ENCODE measurements around the gene DIP2B.

The DIP2B gene

GRCh38 chr12:50647031-50647430 lies 142.2 kb downstream of the DIP2B start:
- no peak for DNase-seq (ENCODE audit: extremely low read depth, low read depth)
- TF ChIP-seq, protein P1, sequence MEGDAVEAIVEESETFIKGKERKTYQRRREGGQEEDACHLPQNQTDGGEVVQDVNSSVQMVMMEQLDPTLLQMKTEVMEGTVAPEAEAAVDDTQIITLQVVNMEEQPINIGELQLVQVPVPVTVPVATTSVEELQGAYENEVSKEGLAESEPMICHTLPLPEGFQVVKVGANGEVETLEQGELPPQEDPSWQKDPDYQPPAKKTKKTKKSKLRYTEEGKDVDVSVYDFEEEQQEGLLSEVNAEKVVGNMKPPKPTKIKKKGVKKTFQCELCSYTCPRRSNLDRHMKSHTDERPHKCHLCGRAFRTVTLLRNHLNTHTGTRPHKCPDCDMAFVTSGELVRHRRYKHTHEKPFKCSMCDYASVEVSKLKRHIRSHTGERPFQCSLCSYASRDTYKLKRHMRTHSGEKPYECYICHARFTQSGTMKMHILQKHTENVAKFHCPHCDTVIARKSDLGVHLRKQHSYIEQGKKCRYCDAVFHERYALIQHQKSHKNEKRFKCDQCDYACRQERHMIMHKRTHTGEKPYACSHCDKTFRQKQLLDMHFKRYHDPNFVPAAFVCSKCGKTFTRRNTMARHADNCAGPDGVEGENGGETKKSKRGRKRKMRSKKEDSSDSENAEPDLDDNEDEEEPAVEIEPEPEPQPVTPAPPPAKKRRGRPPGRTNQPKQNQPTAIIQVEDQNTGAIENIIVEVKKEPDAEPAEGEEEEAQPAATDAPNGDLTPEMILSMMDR (IDR thresholded peaks at IDR 0.05; ENCODE audit: low read depth, low read length), result no peak

DNA sequence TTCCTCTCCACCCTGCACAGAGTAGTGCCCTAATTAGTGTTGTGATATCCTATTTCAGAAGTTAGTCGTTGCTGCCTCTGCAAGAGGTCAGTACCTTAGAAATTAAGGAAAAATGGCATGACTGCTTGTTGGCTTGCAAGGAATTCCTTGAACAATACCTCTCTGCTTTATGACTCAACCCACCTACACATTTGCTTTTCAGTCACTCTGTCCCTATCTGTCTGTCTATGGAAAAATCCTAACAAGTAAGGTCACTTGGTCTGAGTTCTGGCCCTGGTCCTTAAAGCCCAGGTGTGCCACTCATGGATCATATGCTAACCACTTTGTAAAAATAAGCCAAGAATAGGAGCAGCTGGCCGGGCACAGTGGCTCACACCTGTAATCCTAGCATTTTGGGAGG lies 142.7 kb downstream of the DIP2B start:
- DNase-seq (ENCODE audit: extremely low read depth, low read depth), result no peak
- TF ChIP-seq, protein P1 (IDR thresholded peaks at IDR 0.05; ENCODE audit: low read depth, low read length), result no peak

DNA sequence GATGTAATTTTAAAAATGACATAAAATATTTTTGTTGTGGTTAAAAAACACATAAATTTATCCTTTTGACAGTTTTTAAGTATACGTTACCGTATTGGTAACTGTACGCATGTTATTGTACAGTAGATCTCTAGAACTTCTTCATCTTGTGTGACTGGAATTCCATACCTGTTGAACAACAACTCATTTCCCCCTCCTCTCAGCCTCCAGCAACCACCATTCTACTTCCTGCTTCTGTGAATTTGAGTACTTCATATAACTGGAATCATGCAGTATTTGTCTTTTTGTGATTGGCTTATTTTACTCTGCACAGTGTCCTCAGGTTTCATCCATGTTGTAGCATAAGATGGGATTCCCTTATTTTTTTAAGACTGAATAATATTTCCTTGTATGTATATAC lies 145.5 kb downstream of the DIP2B start:
- DNase-seq (ENCODE audit: extremely low read depth, low read depth), result no peak
- TF ChIP-seq, protein P1 (IDR thresholded peaks at IDR 0.05; ENCODE audit: low read depth, low read length), result no peak

DNA sequence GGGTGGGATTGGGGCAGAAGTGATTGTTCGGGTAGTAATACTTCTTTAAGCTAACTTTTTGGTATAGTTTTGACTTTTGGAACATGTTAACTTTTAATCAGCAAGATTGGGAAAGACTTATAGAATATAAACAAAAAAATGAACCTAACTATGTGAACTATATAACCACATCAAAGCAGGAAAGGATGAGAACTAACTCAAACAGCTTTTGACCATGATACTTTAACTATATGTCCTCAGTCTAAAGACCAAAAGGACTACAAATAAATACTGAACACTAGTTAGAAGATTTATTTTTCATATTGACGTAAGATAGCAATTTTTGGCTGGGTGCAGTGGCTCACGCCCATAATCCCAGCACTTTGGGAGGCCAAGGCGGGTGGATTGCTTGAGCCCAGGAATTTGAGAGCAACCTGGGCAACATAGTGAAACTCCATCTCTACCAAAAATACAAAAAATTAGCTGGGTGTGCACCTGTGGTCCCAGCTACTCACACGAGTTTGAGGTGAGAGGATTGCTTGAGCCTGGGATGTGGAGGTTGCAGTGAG lies 150.7 kb downstream of the DIP2B start:
- no peak for DNase-seq (ENCODE audit: extremely low read depth, low read depth)
- TF ChIP-seq, protein P1 (IDR thresholded peaks at IDR 0.05; ENCODE audit: low read depth, low read length), result no peak

GRCh38 chr12:50659260-50659659 lies 154.5 kb downstream of the DIP2B start:
- TF ChIP-seq, protein P1 (IDR thresholded peaks at IDR 0.05; ENCODE audit: low read depth, low read length), result no peak
- no peak for DNase-seq (ENCODE audit: extremely low read depth, low read depth)

- TF ChIP-seq, protein P1 (IDR thresholded peaks at IDR 0.05; ENCODE audit: low read depth, low read length), result no peak
- no peak for DNase-seq (ENCODE audit: extremely low read depth, low read depth)
These were observed 155.1 kb downstream of the DIP2B start for GRCh38 chr12:50659690-50660424.

GRCh38 chr12:50660425-50660822 lies 155.6 kb downstream of the DIP2B start:
- DNase-seq (ENCODE audit: extremely low read depth, low read depth), result no peak
- TF ChIP-seq, protein P1 (IDR thresholded peaks at IDR 0.05; ENCODE audit: low read depth, low read length), result no peak

All from AG09319 (cell line).